HCT116 (cell line): ENCODE measurements around the gene UBE2S. TPM values are rescaled to one million over a fixed set of nuclear protein-coding genes. Genes with fewer than 3 reads are reported as not detected.
A peak's percentile ranks its signal among the peaks of the same experiment; 100 is the strongest.

Experiments
- ATAC-seq: fragments of 200-7000 bp; cut with Tn5 transposase; 2 replicates; pipeline ENCODE4 v1.9.1; 2020; ENCODE audit warnings: mild to moderate bottlenecking, moderate library complexity
- BruUV-seq: library from RNA; stranded (reverse); fragments of 400-500 nt; replicated peaks from 2 replicates; lab custom pipeline; 2021; lab: Mats Ljungman, UMichigan
- CTCF ChIA-PET: fragments of 300-600 bp; sonication (Branson Sonifier 250); formaldehyde crosslinking; loops from one replicate; lab custom pipeline; 2021; ENCODE audit warnings: antibody characterized with exemption; lab: Charles Lee
- POLR2A ChIA-PET: fragments of 300-600, 350-600 bp; sonication (Branson Sonifier 250); formaldehyde crosslinking; loops from one replicate; lab custom pipeline; 2021; ENCODE audit warnings: antibody characterized with exemption; lab: Charles Lee
- RAD21 ChIA-PET, 2 experiments: fragments of 300-600 bp; sonication (Branson Sonifier 250); formaldehyde crosslinking; loops; one replicate each; lab custom pipeline; 2023; ENCODE audit warnings: low total read pairs in 2 of 2; ENCODE audit not compliant: uncharacterized antibody in 2 of 2, unreplicated experiment in 2 of 2, low non-redundant PET in 1 of 2; lab: Charles Lee
- DNase-seq: peaks from one replicate; pipeline ENCODE4 v3.0.0-alpha.2; 2010; ENCODE audit warnings: low read depth, low spot score
- H2AFZ ChIP-seq: fragments of 200-600 bp; shearing (Covaris generic), sonication (generic); 2 replicates; pipeline ENCODE4 v1.6.1; 2017; ENCODE audit warnings: low read depth, mixed run types, mixed read lengths, antibody characterized with exemption, low read length; ENCODE audit not compliant: poor library complexity, severe bottlenecking
- H3K27ac ChIP-seq: 2 replicates; pipeline ENCODE4 v1.5.1; 2012; ENCODE audit warnings: low read depth, low read length
- H3K27me3 ChIP-seq: fragments of 200-600 bp; sonication (generic); 2 replicates; pipeline ENCODE4 v1.6.1; 2016; ENCODE audit warnings: mixed run types, low read length, mixed read lengths; ENCODE audit not compliant: insufficient read depth
- H3K36me3 ChIP-seq, 2 experiments: fragments of 200-500 bp in 1 of 2; fragments of 200-600 bp in 1 of 2; sonication (Bioruptor generic) in 1 of 2; sonication (generic) in 1 of 2; 2 replicates each; pipeline versions ENCODE4 v1.5.1 to v1.6.1; 2014 to 2016; ENCODE audit warnings: low read length in 2 of 2, inconsistent platforms in 1 of 2, mixed read lengths in 1 of 2, mixed run types in 1 of 2; ENCODE audit not compliant: insufficient read depth in 2 of 2, control insufficient read depth in 1 of 2
- H3K4me1 ChIP-seq, 2 experiments: fragments of 200-600 bp in 1 of 2; sonication (generic) in 1 of 2; 2 replicates each; pipeline versions ENCODE4 v1.5.1 to v1.6.1; 2012 to 2017; ENCODE audit warnings: low read length in 2 of 2, inconsistent platforms in 1 of 2, mild to moderate bottlenecking in 1 of 2, mixed read lengths in 1 of 2, mixed run types in 1 of 2, moderate library complexity in 1 of 2; ENCODE audit not compliant: insufficient read depth in 2 of 2, control insufficient read depth in 1 of 2
- H3K4me2 ChIP-seq: fragments of 200-600 bp; sonication (generic); 2 replicates; pipeline ENCODE4 v1.6.1; 2017; ENCODE audit warnings: mixed run types, low read length, mixed read lengths
- H3K4me3 ChIP-seq, 2 experiments: fragments of 200-600 bp in 1 of 2; sonication (generic) in 1 of 2; replicated peaks in 1 of 2; 2 replicates each; pipeline ENCODE4 v1.5.1; 2011 to 2016; ENCODE audit warnings: low read length in 2 of 2, control low read depth in 1 of 2, low read depth in 1 of 2, mild to moderate bottlenecking in 1 of 2, mixed read lengths in 1 of 2, mixed run types in 1 of 2
- H3K79me2 ChIP-seq: fragments of 200-600 bp; sonication (generic); 2 replicates; pipeline ENCODE4 v1.6.1; 2017; ENCODE audit warnings: mild to moderate bottlenecking, mixed run types, low read length, moderate library complexity, mixed read lengths; ENCODE audit not compliant: insufficient read depth
- H3K9ac ChIP-seq: fragments of 200-600 bp; sonication (generic); 2 replicates; pipeline ENCODE4 v1.6.1; 2016; ENCODE audit warnings: low read length, mixed read lengths
- H3K9me2 ChIP-seq: fragments of 200-600 bp; sonication (generic), shearing (Covaris generic); 2 replicates; pipeline ENCODE4 v1.6.1; 2017; ENCODE audit warnings: mixed run types, mild to moderate bottlenecking, moderate library complexity; ENCODE audit not compliant: insufficient read depth
- H3K9me3 ChIP-seq, 2 experiments: fragments of 200-500 bp in 1 of 2; fragments of 200-600 bp in 1 of 2; sonication (Bioruptor generic) in 1 of 2; sonication (generic) in 1 of 2; 2 replicates each; pipeline ENCODE4 v1.6.1; 2014 to 2017; ENCODE audit warnings: low read length in 2 of 2, mixed read lengths in 2 of 2, inconsistent platforms in 1 of 2, low read depth in 1 of 2, mild to moderate bottlenecking in 1 of 2, mixed run types in 1 of 2, moderate library complexity in 1 of 2; ENCODE audit not compliant: control insufficient read depth in 1 of 2, insufficient read depth in 1 of 2
- H4K20me1 ChIP-seq: fragments of 200-600 bp; sonication (generic), shearing (Covaris generic); 2 replicates; pipeline ENCODE4 v1.6.1; 2017; ENCODE audit warnings: mixed run types, mild to moderate bottlenecking, moderate library complexity; ENCODE audit not compliant: insufficient read depth
- JUND ChIP-seq: IDR thresholded peaks from 2 replicates; pipeline ENCODE4 v1.6.1; 2012
- POLR2A ChIP-seq: IDR thresholded peaks from 2 replicates; pipeline ENCODE4 v1.7.0; 2011; ENCODE audit warnings: borderline replicate concordance; ENCODE audit not compliant: insufficient read depth, insufficient read length; ENCODE audit errors: extremely low read depth
- ZFX ChIP-seq: fragments of 450-650 bp; IDR thresholded peaks from 2 replicates; pipeline ENCODE4 v1.6.1; 2017
- ZNF274 ChIP-seq: fragments of 200-500 bp; sonication (Bioruptor generic); IDR thresholded peaks from 2 replicates; pipeline ENCODE4 v1.6.1; 2014; ENCODE audit warnings: mild to moderate bottlenecking, low read depth, low read length, inconsistent platforms
- intact Hi-C: fragments of 100-400 bp; cut with micrococcal nuclease; formaldehyde crosslinking; loops from 2 replicates; pipeline ENCODE4 v1.10.0; 2022
- total RNA-seq: library from RNA; stranded (reverse); gene quantifications from one replicate; pipeline ENCODE4 v1.2.1, GENCODE V29; 2021; ENCODE audit not compliant: unreplicated experiment
- TF ChIP-seq, protein P1 (sequence below): IDR thresholded peaks from 2 replicates; pipeline ENCODE4 v1.6.1; 2012
- TF ChIP-seq, protein P2 (sequence below): IDR thresholded peaks from 2 replicates; pipeline ENCODE4 v1.6.1; 2011; ENCODE audit warnings: mild to moderate bottlenecking, low read length, moderate library complexity; ENCODE audit not compliant: insufficient replicate concordance; ENCODE audit errors: extremely low read depth

Gene UBE2S
- total RNA-seq, 1 experiment from 2014 or later: 515 TPM

DNA sequence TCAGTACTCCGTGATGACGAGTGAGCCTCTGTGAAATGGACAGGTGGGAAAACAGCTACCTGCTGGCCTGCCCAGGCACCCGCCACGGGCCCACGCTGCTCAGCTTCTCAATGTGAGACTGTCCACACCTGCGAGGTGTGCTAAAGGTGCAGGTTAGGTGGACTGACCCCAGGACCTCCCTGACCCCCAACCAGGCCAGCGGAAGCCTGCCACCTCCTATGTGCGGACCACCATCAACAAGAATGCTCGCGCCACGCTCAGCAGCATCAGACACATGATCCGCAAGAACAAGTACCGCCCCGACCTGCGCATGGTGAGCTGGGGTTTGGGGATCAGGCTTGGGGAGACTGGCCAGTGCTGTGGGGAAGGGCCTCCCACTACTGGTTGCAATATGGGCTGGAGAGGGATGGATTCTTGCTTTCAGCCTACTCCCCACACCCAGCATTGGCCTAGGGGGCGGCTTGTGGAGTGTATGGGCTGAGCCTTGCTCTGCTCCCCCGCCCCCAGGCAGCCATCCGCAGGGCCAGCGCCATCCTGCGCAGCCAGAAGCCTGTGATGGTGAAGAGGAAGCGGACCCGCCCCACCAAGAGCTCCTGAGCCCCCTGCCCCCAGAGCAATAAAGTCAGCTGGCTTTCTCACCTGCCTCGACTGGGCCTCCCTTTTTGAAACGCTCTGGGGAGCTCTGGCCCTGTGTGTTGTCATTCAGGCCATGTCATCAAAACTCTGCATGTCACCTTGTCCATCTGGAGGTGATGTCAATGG lies 19.7 kb downstream of the UBE2S start:
- ATAC-seq (no peak), DNase-seq (no peak)
- Histone ChIP-seq H3K27me3 (no peaks in the 10 kb centered on the region), H4K20me1 (peaks cover 48% of the 10 kb centered on the region; the same call in 1 of the 2 replicates), H3K4me1 (peaks cover 6 to 61% of the 10 kb centered on the region in 2 experiments; a peak in 3 of 4 replicates), H3K9me2 (no peaks in the 10 kb centered on the region), H3K4me3 (peak overlapping the region; percentile 99 to 100; a peak in 3 of 4 replicates), H3K4me2 (peak overlapping the region; percentile 99), H3K79me2 (peaks cover 51% of the 10 kb centered on the region), H3K9ac (peak overlapping the region; percentile 94; the same call in 1 of the 2 replicates), H3K36me3 (peaks cover 18 to 43% of the 10 kb centered on the region in 2 experiments), H2AFZ (no peak overlapping the region), H3K9me3 (no peaks in the 10 kb centered on the region), H3K27ac (peak overlapping the region; percentile 99)
- intact Hi-C loops: no loop called here
- CTCF ChIA-PET: no interaction called here
- POLR2A ChIA-PET: interaction anchor here (1.0 kb wide), 2 partner anchors 38 to 48 kb away, joined by 3 to 4 read pairs; partner anchors contain the start of gene KMT5C
- RAD21 ChIA-PET: no interaction called here
- TF ChIP-seq JUND: no peak
- TF ChIP-seq ZFX: no peak
- TF ChIP-seq, protein P1, sequence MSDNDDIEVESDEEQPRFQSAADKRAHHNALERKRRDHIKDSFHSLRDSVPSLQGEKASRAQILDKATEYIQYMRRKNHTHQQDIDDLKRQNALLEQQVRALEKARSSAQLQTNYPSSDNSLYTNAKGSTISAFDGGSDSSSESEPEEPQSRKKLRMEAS: no peak
- TF ChIP-seq ZNF274: no peak
- no peak for TF ChIP-seq POLR2A
- TF ChIP-seq, protein P2, sequence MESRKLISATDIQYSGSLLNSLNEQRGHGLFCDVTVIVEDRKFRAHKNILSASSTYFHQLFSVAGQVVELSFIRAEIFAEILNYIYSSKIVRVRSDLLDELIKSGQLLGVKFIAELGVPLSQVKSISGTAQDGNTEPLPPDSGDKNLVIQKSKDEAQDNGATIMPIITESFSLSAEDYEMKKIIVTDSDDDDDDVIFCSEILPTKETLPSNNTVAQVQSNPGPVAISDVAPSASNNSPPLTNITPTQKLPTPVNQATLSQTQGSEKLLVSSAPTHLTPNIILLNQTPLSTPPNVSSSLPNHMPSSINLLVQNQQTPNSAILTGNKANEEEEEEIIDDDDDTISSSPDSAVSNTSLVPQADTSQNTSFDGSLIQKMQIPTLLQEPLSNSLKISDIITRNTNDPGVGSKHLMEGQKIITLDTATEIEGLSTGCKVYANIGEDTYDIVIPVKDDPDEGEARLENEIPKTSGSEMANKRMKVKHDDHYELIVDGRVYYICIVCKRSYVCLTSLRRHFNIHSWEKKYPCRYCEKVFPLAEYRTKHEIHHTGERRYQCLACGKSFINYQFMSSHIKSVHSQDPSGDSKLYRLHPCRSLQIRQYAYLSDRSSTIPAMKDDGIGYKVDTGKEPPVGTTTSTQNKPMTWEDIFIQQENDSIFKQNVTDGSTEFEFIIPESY: no peak
- no TSS peak for BruUV-seq
